ENCODE results near the gene ACAD10. TPM values are rescaled to one million over a fixed set of nuclear protein-coding genes. Genes with fewer than 3 reads are reported as not detected.

Gene ACAD10
- total and polyA plus RNA-seq, 7 donors = 6.0 to 20.2 (median 10.9) TPM

DNA sequence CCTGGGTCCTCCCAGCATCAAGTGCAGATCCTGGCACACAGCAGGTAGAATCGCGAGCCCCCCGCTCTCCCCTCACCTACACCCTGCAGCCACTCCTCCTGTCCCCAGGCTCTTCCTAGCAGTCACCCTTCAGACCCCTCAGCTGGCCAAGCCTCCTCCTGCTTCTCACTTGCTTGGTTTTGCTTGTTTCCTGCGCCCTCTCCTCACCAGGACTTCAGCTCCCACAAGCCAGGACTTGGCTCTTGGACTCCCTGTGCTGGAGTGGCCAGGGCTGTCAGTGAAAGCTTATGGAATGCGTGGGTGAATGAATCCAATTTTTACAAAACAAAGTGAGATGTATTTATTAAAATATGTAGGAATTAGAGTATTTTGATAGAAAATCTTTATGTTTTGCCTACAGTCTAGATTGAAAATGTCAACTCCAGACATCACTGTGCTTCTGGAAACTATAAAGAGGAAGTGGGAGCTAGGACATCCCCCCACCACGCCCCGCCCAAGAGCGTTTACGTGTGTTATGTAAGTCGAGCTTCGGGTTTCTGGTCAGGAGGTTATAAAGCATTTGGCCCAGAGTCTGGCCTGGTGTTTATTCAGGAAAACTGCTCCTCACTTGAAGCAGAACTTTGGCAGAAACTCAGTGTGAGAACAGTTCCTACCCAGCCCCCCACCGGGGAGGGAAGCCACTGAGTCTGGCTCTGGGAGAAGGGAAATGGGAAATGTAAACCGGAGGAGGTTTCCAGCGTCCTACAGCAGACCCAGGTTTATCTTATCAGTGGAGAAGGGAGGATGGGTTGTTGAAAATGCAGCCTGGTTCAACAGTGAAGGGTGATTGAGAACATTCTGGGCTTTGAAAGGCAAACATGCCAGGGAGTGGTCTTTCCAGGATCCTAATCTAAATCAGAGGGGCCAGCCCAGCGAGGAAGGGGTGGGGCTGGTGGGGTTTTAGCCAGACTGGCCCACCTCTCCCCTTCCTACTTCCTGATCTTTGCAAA, 89.6 kb downstream of the ACAD10 start:
- peak; percentile 52 to 71 (median 63) for ATAC-seq
- peak; percentile 72 to 85 for DNase-seq
- Histone ChIP-seq H3K36me3 (ENCODE audit: insufficient read depth in 1 of 2, low read depth in 1 of 2) (peaks cover 0 to 7% of the 10 kb centered on the region in 2 donors), H3K27me3 (ENCODE audit: insufficient read depth in 3 of 3, low read length in 2 of 3) (no peaks in the 10 kb centered on the region), H3K9me3 (no peaks in the 10 kb centered on the region), H3K27ac (peak overlapping the region; percentile 85), H3K4me3 (peak overlapping the region; percentile 47), H3K4me1 (peaks cover 49% of the 10 kb centered on the region)
- intact Hi-C loops (cut with DNase I) = loop anchor here in 1 of 2 donors (1.0 kb wide), 1 partner anchor 15 kb away; no protein-coding TSS in a partner anchor
- WGBS, 3 donors = 6 to 15% (median 13%) methylated on average over 15 of the region's 15 CpGs
- no peak for TF ChIP-seq CTCF (IDR thresholded peaks at IDR 0.05)

- Histone ChIP-seq H3K27ac (peak overlapping the region; percentile 85), H3K4me1 (peaks cover 48% of the 10 kb centered on the region)
- no peak for ATAC-seq
Measured at GRCh38 chr12:111776836-111777344, 91.0 kb downstream of the ACAD10 start.

GRCh38 chr12:111777345-111778045, 91.6 kb downstream of the ACAD10 start:
- Histone ChIP-seq H3K4me3 (no peak overlapping the region), H3K4me1 (peaks cover 46% of the 10 kb centered on the region), H3K27me3 (ENCODE audit: insufficient read depth in 3 of 3, low read length in 2 of 3) (no peaks in the 10 kb centered on the region), H3K9me3 (no peaks in the 10 kb centered on the region), H3K36me3 (ENCODE audit: insufficient read depth in 1 of 2, low read depth in 1 of 2) (peaks cover 0 to 22% of the 10 kb centered on the region in 2 donors), H3K27ac (peak overlapping the region; percentile 85)
- no peak for ATAC-seq
- TF ChIP-seq CTCF (IDR thresholded peaks at IDR 0.05) = no peak
- intact Hi-C loops (cut with DNase I) = no loop called here
- WGBS, 3 donors = 50 to 71% (median 55%) methylated on average over 16 of the region's 16 CpGs
- peak in 1 of 2 donors; percentile 56 for DNase-seq

More at GRCh38 chr12:111776836-111777344, 91.0 kb downstream of the ACAD10 start:
- H3K4me3 ChIP-seq = no peak overlapping the region
- H3K27me3 ChIP-seq (ENCODE audit: insufficient read depth in 3 of 3, low read length in 2 of 3) = no peaks in the 10 kb centered on the region
- DNase-seq = no peak
- WGBS, 3 donors = 50 to 71% (median 61%) methylated on average over 3 of the region's 3 CpGs
- H3K36me3 ChIP-seq (ENCODE audit: insufficient read depth in 1 of 2, low read depth in 1 of 2) = peaks cover 0 to 16% of the 10 kb centered on the region in 2 donors
- no peaks in the 10 kb centered on the region for H3K9me3 ChIP-seq
- intact Hi-C loops (cut with DNase I) = loop anchor here in 1 of 2 donors (1.0 kb wide), 1 partner anchor 17 kb away; no protein-coding TSS in a partner anchor
- TF ChIP-seq CTCF (IDR thresholded peaks at IDR 0.05) = no peak

DNA sequence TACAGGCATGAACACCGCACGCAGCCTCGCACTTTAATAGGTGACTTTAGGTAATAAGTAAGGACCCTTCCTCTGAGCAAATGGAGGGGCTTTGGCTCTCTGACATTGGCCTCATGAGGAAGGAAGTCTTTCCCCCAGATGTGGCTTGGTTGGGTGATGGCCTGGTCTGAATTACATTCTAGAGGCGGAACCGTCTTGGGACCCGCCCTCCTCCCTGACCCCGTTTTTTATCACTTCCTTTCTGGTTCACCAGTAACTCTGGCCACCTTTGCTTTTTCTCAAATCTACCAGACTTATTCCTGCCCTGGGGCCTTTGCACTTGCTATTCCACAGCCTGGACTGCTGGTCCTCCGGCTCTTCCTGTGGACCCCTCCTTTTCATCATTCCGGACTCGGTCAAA, 94.3 kb downstream of the ACAD10 start:
- intact Hi-C loops (cut with DNase I) = no loop called here
- DNase-seq = no peak

More for the DNA sequence above, 94.3 kb downstream of the ACAD10 start:
- no peaks in the 10 kb centered on the region for H3K9me3 ChIP-seq
- no peak for TF ChIP-seq CTCF (IDR thresholded peaks at IDR 0.05)
- peaks cover 25% of the 10 kb centered on the region for H3K4me1 ChIP-seq
- H3K4me3 ChIP-seq = no peak overlapping the region
- H3K27me3 ChIP-seq (ENCODE audit: insufficient read depth in 3 of 3, low read length in 2 of 3) = no peaks in the 10 kb centered on the region
- 93 to 94% (median 94%) methylated on average over 10 of the region's 10 CpGs for WGBS, 3 donors
- peak overlapping the region; percentile 4 for H3K27ac ChIP-seq
- peaks cover 0 to 49% of the 10 kb centered on the region in 2 donors for H3K36me3 ChIP-seq (ENCODE audit: insufficient read depth in 1 of 2, low read depth in 1 of 2)
- ATAC-seq = no peak

Measured in psoas muscle (tissue), 8 donors.